ENCODE measurements around the gene LAPTM5.

DNA sequence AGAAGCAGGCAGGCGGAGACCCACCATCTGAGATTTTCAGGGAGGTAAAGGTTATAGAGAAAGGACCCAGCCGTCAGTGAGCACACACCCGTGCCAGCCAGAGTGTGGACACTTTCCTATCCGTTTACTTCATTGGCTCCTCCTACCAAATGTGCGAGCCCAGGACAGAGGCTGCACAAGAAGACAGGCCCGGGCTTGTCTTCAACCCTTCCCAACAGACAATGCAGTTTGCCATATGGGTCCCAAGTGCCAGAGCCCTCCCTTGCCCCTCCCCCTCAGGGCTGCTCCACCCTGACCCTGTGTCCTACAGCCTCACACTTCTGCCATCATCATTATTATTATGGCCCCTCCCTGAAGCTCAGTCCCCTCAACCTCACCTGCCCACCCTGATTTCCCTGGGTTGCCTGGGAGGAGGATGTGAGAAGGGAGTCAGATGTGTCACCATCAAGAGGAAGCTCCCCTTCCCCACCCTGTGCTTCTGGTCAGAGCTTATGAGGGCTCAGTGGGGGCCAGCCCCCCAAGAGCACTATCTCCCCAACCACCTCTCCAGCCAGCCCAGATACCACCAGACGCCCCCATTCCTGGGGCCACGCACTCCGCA is 9.4 kb downstream of the LAPTM5 start:
- TF ChIP-seq POLR2A (IDR thresholded peaks at IDR 0.05): no peak
- TF ChIP-seq, protein P1, sequence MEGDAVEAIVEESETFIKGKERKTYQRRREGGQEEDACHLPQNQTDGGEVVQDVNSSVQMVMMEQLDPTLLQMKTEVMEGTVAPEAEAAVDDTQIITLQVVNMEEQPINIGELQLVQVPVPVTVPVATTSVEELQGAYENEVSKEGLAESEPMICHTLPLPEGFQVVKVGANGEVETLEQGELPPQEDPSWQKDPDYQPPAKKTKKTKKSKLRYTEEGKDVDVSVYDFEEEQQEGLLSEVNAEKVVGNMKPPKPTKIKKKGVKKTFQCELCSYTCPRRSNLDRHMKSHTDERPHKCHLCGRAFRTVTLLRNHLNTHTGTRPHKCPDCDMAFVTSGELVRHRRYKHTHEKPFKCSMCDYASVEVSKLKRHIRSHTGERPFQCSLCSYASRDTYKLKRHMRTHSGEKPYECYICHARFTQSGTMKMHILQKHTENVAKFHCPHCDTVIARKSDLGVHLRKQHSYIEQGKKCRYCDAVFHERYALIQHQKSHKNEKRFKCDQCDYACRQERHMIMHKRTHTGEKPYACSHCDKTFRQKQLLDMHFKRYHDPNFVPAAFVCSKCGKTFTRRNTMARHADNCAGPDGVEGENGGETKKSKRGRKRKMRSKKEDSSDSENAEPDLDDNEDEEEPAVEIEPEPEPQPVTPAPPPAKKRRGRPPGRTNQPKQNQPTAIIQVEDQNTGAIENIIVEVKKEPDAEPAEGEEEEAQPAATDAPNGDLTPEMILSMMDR (IDR thresholded peaks at IDR 0.05): no peak
